ENCODE data around the gene COPS3.

GRCh38 chr17:17216776-17217175 lies 64.3 kb downstream of the COPS3 start:
- TF ChIP-seq GATA2 (IDR thresholded peaks at IDR 0.05; ENCODE audit: low read depth, low read length): no peak
- no peak for TF ChIP-seq GATA3 (IDR thresholded peaks at IDR 0.05; ENCODE audit: low read depth, low read length)
